Measurements from ENCODE around the gene A3GALT2.

The A3GALT2 gene

DNA sequence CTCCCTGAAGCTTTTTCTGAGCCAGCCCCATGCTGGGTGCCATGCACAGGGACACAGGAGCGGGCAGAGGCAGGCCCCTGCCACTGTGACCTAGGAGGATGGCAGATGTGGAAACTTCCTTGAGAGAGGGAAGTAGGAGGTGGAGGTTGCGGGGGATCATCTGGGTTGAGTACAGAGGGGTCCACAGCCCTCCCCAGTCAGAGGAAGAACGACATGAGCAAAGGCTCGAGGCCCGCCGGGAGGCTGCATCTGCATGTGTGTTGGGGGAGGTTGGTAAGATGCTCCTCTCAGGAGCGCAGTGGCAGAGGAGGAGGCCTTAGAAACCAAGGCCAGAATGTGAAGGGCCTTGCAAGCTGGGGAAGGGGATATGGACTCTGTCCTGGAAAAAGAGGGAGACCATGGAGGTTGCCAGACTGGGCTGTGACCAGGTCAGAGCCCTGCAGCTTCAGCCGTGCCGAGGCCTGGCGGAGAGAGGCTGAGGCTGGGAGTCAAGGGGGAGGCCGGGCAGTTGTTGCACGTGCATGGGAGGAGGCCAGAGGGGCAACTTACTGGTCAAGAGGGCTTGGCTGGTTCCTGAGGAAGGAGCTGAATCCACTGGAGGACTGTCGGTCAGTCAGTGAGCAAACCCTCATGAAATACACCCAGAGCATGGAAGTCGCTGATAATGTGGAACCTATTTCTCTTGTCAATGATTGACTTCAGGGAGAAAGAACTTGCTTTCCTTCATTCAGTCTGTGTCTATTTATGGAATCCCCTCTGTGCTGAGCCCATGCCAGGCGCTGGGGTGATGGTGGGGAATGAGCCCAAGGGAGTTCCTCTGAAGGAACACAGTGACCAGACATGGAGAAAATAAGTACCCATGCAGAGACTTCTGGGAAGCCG lies 31.7 kb downstream of the A3GALT2 start:
- DNase-seq = no peak

- DNase-seq = no peak
Observed at GRCh38 chr1:33287317-33287716, 33.6 kb downstream of the A3GALT2 start.

DNA sequence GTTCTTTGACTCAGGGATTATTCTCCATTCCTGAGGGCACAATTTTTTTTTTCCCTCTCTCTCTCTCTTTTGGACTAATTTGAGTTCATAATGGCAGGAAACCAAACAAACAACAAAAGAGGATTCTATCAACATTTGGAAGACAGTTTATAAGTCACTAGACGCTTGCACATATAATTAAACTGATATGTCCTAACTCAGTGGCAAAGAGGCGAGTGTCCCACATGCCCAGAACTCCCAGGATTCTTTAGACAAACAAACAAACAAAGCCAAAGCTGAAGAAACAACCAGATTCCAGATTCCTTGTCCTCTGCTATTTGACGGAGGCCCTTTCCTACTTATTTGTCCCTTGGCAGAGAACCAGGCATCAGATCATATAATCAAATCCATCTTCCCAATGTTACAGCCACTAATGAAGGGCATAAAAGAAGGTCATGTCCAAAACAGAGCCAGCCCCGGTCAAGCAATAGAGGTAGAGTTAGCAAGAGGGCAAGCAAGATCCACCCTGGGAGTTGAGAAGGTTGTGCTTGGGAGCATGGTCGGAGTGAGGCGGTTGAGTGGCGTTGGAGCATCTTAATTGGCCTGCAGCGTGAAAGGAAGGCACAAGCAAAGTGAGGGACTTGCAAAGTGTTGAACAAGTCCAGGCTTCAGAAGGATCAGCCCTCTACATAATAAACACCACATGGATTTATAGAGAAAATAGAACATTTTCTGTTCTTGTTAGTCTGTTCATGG lies 34.3 kb downstream of the A3GALT2 start:
- no peak for DNase-seq

DNA sequence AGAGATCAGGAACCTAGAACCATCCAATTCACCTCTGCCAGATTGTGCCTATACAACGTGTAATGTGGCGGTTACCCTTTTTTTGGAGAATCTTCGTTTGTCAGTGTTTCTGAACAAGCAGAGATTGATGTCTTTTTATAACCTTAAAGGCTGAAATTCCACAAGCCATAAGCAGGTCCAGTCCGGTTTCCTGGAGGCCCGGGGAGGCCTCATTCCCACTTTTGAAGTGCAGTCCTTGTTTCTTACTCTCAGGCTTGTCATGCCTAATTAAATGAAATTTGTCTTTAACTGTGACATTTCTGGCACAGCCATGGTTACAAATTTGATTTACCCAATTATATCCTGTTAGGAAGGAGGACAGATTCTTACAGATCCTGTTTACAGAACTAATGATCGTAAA lies 36.8 kb downstream of the A3GALT2 start:
- no peak for DNase-seq

DNA sequence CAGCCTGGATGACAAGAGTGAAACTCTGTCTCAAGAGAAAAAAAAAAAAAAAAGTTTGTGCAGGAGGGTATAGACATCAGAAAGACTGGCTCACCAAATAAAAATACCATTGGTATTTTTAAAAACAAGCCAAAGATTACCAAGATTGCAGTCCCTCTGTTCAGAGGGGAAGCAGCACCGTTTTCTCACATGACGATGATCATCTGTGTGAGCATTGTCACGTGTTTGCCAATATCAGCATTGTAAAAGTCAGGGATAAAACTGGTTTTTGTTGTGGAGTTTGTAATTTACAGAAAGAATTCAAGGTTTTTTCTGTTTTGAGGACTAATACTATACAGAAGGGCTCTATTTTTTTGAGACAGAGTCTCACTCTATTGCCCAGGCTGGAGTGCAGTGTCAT lies 38.1 kb downstream of the A3GALT2 start:
- DNase-seq = no peak

- DNase-seq = no peak
Observed at GRCh38 chr1:33281554-33282303, 39.2 kb downstream of the A3GALT2 start.

DNA sequence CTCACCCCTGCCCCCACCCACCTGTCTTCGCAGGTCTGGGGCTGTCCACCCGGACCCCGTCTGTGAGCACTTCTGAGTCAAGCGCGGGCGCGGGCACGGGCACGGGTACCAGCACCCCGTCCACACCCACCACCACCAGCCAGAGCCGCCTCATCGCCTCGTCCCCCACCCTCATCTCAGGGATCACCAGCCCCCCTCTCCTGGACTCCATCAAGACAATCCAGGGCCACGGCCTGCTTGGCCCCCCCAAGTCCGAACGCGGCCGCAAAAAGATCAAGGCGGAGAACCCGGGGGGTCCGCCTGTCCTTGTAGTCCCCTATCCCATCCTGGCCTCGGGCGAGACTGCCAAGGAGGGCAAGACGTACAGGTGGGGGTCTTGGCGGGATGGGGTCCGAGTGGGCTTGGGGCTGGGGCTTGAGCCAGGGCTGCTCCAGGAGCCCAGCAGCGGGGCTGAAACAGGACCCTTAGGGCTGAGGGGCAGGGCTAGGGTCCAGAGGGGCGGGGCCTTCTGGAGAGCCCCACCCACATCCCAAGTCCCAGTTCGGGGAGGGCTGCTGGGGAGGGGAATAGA lies 40.7 kb downstream of the A3GALT2 start:
- DNase-seq = no peak

DNA sequence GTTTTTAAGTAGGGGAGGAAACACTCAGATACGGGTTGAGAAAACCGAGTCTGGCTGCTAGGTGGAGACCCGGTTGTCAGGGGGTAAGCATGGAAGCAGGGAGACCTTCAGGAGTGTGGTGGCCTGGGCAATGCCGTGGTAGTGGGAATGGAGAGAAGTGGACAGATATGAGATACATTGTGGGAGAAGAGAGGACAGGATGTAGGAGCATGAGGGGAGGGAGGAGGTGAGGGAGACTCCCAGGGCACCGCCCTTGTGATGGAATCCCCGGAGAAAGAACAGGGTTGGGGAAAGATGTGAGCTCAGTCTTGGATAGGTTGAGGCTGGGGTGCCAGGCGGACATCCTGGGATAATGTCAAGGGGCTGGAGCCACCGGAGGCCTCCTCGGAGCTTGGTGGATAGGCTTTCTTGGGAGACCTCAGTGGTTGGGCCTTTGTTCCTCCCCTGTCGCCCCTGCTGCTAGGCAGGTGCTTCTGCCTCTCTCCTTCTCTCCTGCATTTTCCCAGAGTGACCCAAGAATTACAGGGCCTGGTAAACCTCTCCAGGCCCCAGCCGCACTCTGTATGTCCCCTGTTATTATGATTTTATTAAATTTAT lies 43.3 kb downstream of the A3GALT2 start:
- DNase-seq = no peak

- no peak for DNase-seq
Observed at GRCh38 chr1:33276573-33277298, 44.2 kb downstream of the A3GALT2 start.

DNA sequence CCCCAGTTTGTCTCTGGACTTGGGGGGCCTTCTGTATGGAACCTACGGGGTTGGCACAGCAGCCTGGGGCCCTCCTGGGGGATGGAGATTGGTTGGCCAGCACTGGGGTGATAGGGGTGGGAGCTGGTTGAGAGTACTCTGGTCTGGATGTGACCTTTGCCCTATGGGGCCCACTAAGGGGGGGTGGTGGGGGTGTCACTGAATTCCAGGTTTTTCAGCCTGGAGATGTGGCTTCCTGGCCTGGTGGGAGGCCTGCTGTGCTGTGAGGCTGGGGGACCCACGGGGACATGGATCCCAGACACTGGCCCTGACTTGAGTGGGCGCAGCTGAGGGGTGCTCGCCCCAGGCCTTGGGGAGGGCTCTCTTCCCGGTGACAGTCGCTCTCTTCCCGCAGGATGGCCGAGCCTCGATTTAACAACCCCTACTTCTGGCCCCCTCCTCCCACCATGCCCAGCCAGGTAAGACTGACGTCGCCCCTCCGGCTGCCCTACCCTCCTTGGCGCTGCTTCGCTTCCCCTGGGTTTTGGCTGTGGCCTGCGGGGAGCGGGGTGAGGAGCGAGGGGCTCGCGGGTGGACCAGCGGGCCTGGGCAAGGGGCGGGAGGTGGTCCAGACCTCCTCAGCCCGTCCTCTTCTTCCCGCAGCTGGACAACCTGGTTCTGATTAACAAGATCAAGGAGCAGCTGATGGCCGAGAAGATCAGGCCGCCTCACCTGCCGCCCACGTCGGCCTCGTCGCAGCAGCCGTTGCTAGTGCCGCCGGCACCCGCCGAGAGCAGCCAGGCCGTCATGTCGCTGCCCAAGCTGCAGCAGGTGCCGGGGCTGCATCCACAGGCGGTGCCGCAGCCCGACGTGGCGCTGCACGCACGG lies 45.0 kb downstream of the A3GALT2 start:
- no peak for DNase-seq

DNA sequence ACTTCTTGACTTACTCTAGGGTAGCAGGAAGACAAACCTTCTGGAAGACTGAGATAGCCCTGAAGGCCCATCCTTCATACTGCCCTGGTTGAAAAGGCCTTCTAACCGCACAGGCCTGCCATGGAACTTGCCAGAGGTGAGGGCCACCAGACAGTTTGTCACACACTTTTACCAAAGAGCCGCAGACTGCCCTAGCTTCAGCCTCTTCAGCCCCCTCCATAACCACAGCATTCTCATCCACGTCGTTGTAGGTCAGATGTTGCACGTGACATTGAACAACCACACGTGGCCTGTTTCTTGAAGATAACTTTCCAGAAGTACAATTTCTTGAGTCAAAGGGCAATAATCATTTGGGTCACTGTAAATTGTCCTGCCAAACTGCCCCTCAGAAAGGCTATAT lies 45.7 kb downstream of the A3GALT2 start:
- no peak for DNase-seq

GRCh38 chr1:33274446-33274845 lies 46.5 kb downstream of the A3GALT2 start:
- no peak for DNase-seq

GRCh38 chr1:33273961-33274371 lies 46.9 kb downstream of the A3GALT2 start:
- DNase-seq = no peak

DNA sequence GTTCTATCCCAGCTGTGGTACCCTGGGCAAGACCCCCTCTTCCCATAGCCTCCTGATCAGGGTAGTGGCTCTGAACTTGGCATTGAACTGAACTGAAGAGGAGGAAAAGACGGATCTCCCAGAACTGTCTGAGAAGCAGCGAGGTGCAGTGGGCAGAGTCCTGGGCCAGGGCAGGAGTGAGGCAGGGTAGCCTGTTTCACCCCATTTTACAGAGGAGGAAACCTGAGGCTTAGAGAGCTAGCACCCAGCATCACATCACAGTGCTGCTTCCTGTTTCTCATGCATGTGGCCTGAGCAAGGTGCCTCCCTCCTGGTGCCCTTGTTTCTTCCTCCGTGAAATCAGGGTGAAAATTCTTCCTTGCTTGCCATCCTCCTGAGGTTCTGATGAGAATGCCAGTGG lies 47.5 kb downstream of the A3GALT2 start:
- DNase-seq = no peak

GRCh38 chr1:33272930-33273329 lies 48.0 kb downstream of the A3GALT2 start:
- DNase-seq = no peak

- no peak for DNase-seq
Observed at GRCh38 chr1:33272509-33272908, 48.4 kb downstream of the A3GALT2 start.

GRCh38 chr1:33271666-33272505 lies 49.0 kb downstream of the A3GALT2 start:
- no peak for DNase-seq

DNA sequence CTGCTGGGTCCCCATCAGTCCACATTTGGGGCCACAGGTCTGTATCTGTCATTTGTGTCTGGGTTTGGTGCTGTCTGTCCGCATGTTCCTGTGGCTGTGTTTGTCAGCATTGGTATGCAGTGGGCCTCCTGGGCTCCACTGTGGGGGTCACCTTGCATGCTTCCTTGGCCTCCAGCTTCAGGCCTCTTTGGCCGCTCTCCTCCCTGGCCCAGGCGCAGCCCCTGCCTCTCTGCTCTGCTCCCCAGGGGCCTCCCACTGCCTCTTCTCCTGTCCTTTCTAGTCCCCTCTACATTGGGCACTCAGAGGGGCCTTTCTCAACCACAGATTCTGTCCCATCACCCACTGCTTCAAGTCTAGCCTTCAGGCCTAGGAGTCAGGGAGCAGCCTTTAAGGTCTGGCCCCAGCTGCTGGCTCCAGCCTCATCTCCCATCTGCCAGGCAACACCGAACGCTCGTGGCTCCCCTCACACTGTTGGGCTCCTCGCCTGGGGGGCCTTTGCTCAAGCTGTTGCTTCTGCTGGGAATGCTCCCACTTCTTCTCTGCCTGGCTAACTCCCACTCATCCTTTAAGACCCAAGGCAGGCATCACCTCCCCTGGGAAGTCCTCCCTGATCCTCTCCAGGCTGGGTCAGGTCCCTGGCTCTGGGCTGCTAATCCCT lies 50.0 kb downstream of the A3GALT2 start:
- DNase-seq = no peak

- DNase-seq = no peak
Observed at GRCh38 chr1:33270379-33270778, 50.5 kb downstream of the A3GALT2 start.

DNA sequence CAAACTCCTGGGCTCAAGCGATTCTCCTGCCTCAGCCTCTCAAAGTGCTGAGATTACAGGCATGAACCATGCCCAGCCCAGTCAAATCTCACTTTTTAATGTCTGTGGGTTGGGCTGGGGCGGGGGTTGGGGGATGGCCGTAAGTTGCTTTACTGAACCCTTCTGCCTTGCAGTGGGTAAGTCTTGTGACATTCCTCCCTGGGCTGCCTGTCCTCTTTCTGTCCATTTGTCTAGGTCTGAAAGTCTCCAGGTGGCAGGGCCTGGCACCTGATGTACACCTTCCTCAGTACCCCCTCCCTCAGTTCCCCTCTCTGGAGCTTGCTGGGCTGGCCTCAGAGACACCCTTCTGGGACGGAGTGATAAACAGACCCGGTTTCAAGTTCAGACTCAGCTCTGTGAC lies 51.3 kb downstream of the A3GALT2 start:
- no peak for DNase-seq

Measured in GF-D8 (cell line).